H1 (cell line): ENCODE results near the gene HERC3. TPM values are rescaled to one million over a fixed set of nuclear protein-coding genes. Genes with fewer than 3 reads are reported as not detected.

Source experiments
- CTCF ChIA-PET: fragments of 300-600 bp; sonication (Branson Sonifier 250); formaldehyde crosslinking; loops from one replicate; lab custom pipeline; 2021; ENCODE audit not compliant: partially characterized antibody; lab: Charles Lee
- POLR2A ChIA-PET: fragments of 300-600 bp; sonication (Branson Sonifier 250); formaldehyde crosslinking; loops from one replicate; lab custom pipeline; 2021; ENCODE audit warnings: inconsistent platforms; ENCODE audit not compliant: partially characterized antibody; lab: Charles Lee
- DNase-seq, 2 experiments: peaks; one replicate each; pipeline versions ENCODE4 v3.0.0 to v3.0.0-alpha.2; 2010 to 2022; ENCODE audit warnings: low spot score in 2 of 2, low read depth in 1 of 2, mixed read lengths in 1 of 2
- FAIRE-seq: peaks from 2 replicates; lab custom pipeline; 2011; peaks lifted over from hg19 to GRCh38; lab: Jason Lieb, UNC
- H2AFZ ChIP-seq: 2 replicates; pipeline ENCODE4 v1.8.1; 2012; ENCODE audit warnings: low read length, inconsistent platforms
- H2AK5ac ChIP-seq: 2 replicates; pipeline ENCODE4 v1.6.1; 2013; ENCODE audit warnings: low read depth, low read length
- H2BK120ac ChIP-seq: replicated peaks from 2 replicates; pipeline ENCODE3; 2013; ENCODE audit warnings: low read depth, low read length, inconsistent platforms
- H2BK12ac ChIP-seq: 2 replicates; pipeline ENCODE4 v1.6.1; 2013; ENCODE audit warnings: low read depth, low read length
- H2BK15ac ChIP-seq: 2 replicates; pipeline ENCODE4 v1.6.1; 2013; ENCODE audit warnings: low read length
- H2BK20ac ChIP-seq: 2 replicates; pipeline ENCODE4 v1.6.1; 2013; ENCODE audit warnings: low read length
- H2BK5ac ChIP-seq: 2 replicates; pipeline ENCODE4 v1.6.1; 2013; ENCODE audit warnings: low read depth, low read length
- H3K14ac ChIP-seq: 2 replicates; pipeline ENCODE4 v1.6.1; 2013; ENCODE audit warnings: inconsistent platforms; ENCODE audit not compliant: insufficient read length
- H3K18ac ChIP-seq: 2 replicates; pipeline ENCODE4 v1.6.1; 2013; ENCODE audit warnings: low read length; ENCODE audit errors: extremely low read depth
- H3K23ac ChIP-seq: 2 replicates; pipeline ENCODE4 v1.6.1; 2013; ENCODE audit warnings: inconsistent platforms; ENCODE audit not compliant: insufficient read length
- H3K23me2 ChIP-seq: 2 replicates; pipeline ENCODE4 v1.6.1; 2013; ENCODE audit warnings: low read depth, low read length
- H3K27ac ChIP-seq: 2 replicates; pipeline ENCODE4 v1.6.1; 2011; ENCODE audit warnings: low read depth, low read length, inconsistent platforms
- H3K27me3 ChIP-seq, 4 experiments: replicated peaks in 1 of 4; 1 replicate in 1 of 4; 2 replicates in 3 of 4; pipeline versions ENCODE4 v1.6.1 to v1.8.1; 2011 to 2013; ENCODE audit warnings: low read length in 3 of 4, mild to moderate bottlenecking in 3 of 4, inconsistent platforms in 2 of 4, mixed read lengths in 2 of 4, moderate library complexity in 1 of 4; ENCODE audit not compliant: control insufficient read depth in 3 of 4, insufficient read depth in 3 of 4; ENCODE audit errors: extremely low read depth in 1 of 4
- H3K36me3 ChIP-seq, 4 experiments: 2 replicates each; pipeline versions ENCODE4 v1.6.1 to v1.8.1; 2011 to 2013; ENCODE audit warnings: mild to moderate bottlenecking in 4 of 4, low read length in 3 of 4, moderate library complexity in 2 of 4, control low read depth in 1 of 4, inconsistent platforms in 1 of 4; ENCODE audit not compliant: insufficient read depth in 4 of 4, control insufficient read depth in 2 of 4
- H3K4ac ChIP-seq: replicated peaks from 2 replicates; pipeline ENCODE3; 2013; ENCODE audit warnings: low read length, low read depth, mixed read lengths, inconsistent platforms; ENCODE audit not compliant: insufficient read length
- H3K4me1 ChIP-seq, 4 experiments: replicated peaks in 1 of 4; 1 replicate in 1 of 4; 2 replicates in 3 of 4; pipeline versions ENCODE4 v1.6.1 to v1.8.1; 2011 to 2013; ENCODE audit warnings: low read length in 3 of 4, inconsistent platforms in 2 of 4, mixed read lengths in 1 of 4; ENCODE audit not compliant: insufficient read depth in 4 of 4, control insufficient read depth in 3 of 4
- H3K4me2 ChIP-seq, 2 experiments: 2 replicates each; pipeline versions ENCODE4 v1.6.1 to v1.8.1; 2011 to 2013; ENCODE audit warnings: low read depth in 2 of 2, low read length in 2 of 2, control low read depth in 1 of 2, inconsistent platforms in 1 of 2, mild to moderate bottlenecking in 1 of 2; ENCODE audit not compliant: insufficient read depth in 1 of 2
- H3K4me3 ChIP-seq, 4 experiments: fragments of 200-600, 300-600 bp in 1 of 4; sonication (generic), shearing (Covaris generic), sonication (Bioruptor Twin) in 1 of 4; 2 replicates each; pipeline versions ENCODE4 v1.5.1 to v1.8.1; 2011 to 2016; ENCODE audit warnings: low read length in 4 of 4, low read depth in 3 of 4, control low read depth in 2 of 4, inconsistent platforms in 2 of 4, mild to moderate bottlenecking in 2 of 4, mixed read lengths in 1 of 4, moderate library complexity in 1 of 4; ENCODE audit not compliant: insufficient read depth in 2 of 4; ENCODE audit errors: extremely low read depth in 1 of 4
- H3K56ac ChIP-seq: replicated peaks from 2 replicates; pipeline ENCODE3; 2013; ENCODE audit warnings: low read depth, mild to moderate bottlenecking, mixed read lengths, low read length, inconsistent platforms; ENCODE audit not compliant: insufficient read length
- H3K79me1 ChIP-seq: 2 replicates; pipeline ENCODE4 v1.6.1; 2013; ENCODE audit warnings: low read depth, low read length, control low read depth
- H3K79me2 ChIP-seq, 2 experiments: 2 replicates each; pipeline versions ENCODE4 v1.6.1 to v1.8.1; 2012 to 2013; ENCODE audit warnings: low read length in 2 of 2, mild to moderate bottlenecking in 2 of 2, inconsistent platforms in 1 of 2; ENCODE audit not compliant: insufficient read depth in 2 of 2, control insufficient read depth in 1 of 2
- H3K9ac ChIP-seq, 4 experiments: replicated peaks in 1 of 4; 1 replicate in 1 of 4; 2 replicates in 3 of 4; pipeline versions ENCODE4 v1.6.1 to v1.8.1; 2011 to 2013; ENCODE audit warnings: low read depth in 3 of 4, low read length in 3 of 4, control low read depth in 2 of 4, mild to moderate bottlenecking in 2 of 4, moderate library complexity in 2 of 4, inconsistent platforms in 1 of 4; ENCODE audit errors: extremely low read depth in 1 of 4
- H3K9me3 ChIP-seq, 2 experiments: 2 replicates each; pipeline versions ENCODE4 v1.6.1 to v1.8.1; 2012 to 2013; ENCODE audit warnings: mild to moderate bottlenecking in 2 of 2, moderate library complexity in 2 of 2, control low read depth in 1 of 2, inconsistent platforms in 1 of 2, low read depth in 1 of 2, low read length in 1 of 2, mixed read lengths in 1 of 2; ENCODE audit not compliant: insufficient read depth in 2 of 2
- H4K20me1 ChIP-seq, 2 experiments: replicated peaks in 1 of 2; 2 replicates each; pipeline versions ENCODE3 to v1.8.1; 2011 to 2013; ENCODE audit warnings: inconsistent platforms in 2 of 2, low read length in 2 of 2, mild to moderate bottlenecking in 1 of 2; ENCODE audit not compliant: insufficient read depth in 2 of 2, control insufficient read depth in 1 of 2
- H4K5ac ChIP-seq: 2 replicates; pipeline ENCODE4 v1.6.1; 2013; ENCODE audit warnings: low read length, low read depth, mixed read lengths, inconsistent platforms; ENCODE audit not compliant: insufficient read length
- H4K8ac ChIP-seq: 2 replicates; pipeline ENCODE4 v1.8.0; 2013; ENCODE audit warnings: mild to moderate bottlenecking, moderate library complexity, low read length, inconsistent platforms; ENCODE audit not compliant: insufficient read depth; ENCODE audit errors: extremely low read depth
- H4K91ac ChIP-seq: replicated peaks from 2 replicates; pipeline ENCODE3; 2013; ENCODE audit warnings: low read length, mixed read lengths, inconsistent platforms; ENCODE audit not compliant: insufficient read length
- ATF2 ChIP-seq: IDR thresholded peaks from 2 replicates; pipeline ENCODE4 v1.6.1; 2012; ENCODE audit warnings: low read length, inconsistent platforms
- CEBPB ChIP-seq: IDR thresholded peaks from 2 replicates; pipeline ENCODE4 v1.6.1; 2012; ENCODE audit warnings: low read depth, low read length
- CREB1 ChIP-seq: IDR thresholded peaks from 2 replicates; pipeline ENCODE4 v1.6.1; 2012; ENCODE audit warnings: inconsistent platforms
- CTCF ChIP-seq, 3 experiments: IDR thresholded peaks; 1 replicate in 2 of 3; 2 replicates in 1 of 3; pipeline versions ENCODE4 v1.5.1 to v1.6.1; 2011; ENCODE audit warnings: low read length in 3 of 3, mild to moderate bottlenecking in 3 of 3, inconsistent platforms in 2 of 3, low read depth in 1 of 3, moderate library complexity in 1 of 3; ENCODE audit not compliant: insufficient read depth in 1 of 3; ENCODE audit errors: control extremely low read depth in 1 of 3
- EP300 ChIP-seq, 2 experiments: IDR thresholded peaks; 1 replicate in 1 of 2; 2 replicates in 1 of 2; pipeline ENCODE4 v1.6.1; 2011 to 2012; ENCODE audit warnings: low read depth in 2 of 2, low read length in 2 of 2, mild to moderate bottlenecking in 2 of 2, borderline replicate concordance in 1 of 2, inconsistent platforms in 1 of 2, moderate library complexity in 1 of 2
- EZH2 ChIP-seq: fragments of 200-600 bp; sonication (generic); IDR thresholded peaks from 2 replicates; pipeline ENCODE4 v1.7.1; 2012; ENCODE audit warnings: low read depth, mild to moderate bottlenecking, moderate library complexity, low read length, inconsistent platforms; ENCODE audit not compliant: severe bottlenecking
- NANOG ChIP-seq: IDR thresholded peaks from 2 replicates; pipeline ENCODE4 v1.6.1; 2011; ENCODE audit warnings: low read length, low read depth, mild to moderate bottlenecking, inconsistent platforms; ENCODE audit not compliant: insufficient read depth, poor library complexity, severe bottlenecking
- POLR2A ChIP-seq, 2 experiments: IDR thresholded peaks; 1 replicate in 1 of 2; 2 replicates in 1 of 2; pipeline ENCODE4 v1.6.1; 2011; ENCODE audit warnings: low read depth in 2 of 2, low read length in 2 of 2, mild to moderate bottlenecking in 2 of 2; ENCODE audit errors: control extremely low read depth in 1 of 2
- SIX5 ChIP-seq: IDR thresholded peaks from 2 replicates; pipeline ENCODE4 v1.6.1; 2011; ENCODE audit warnings: mild to moderate bottlenecking, low read depth, low read length
- SP1 ChIP-seq: IDR thresholded peaks from 2 replicates; pipeline ENCODE4 v1.6.1; 2011; ENCODE audit warnings: low read depth, low read length
- WGBS, 2 experiments: shearing (Covaris generic) in 1 of 2; methylation state at CpG; one replicate each; pipeline versions ENCODE4 v1.1.6 to v1.1.7; 2013 to 2015; ENCODE audit warnings: low lambda C conversion rate in 2 of 2, mixed read lengths in 2 of 2, inconsistent platforms in 1 of 2, low coverage in 1 of 2, missing lambda C conversion rate in 1 of 2; ENCODE audit not compliant: insufficient replicate concordance in 2 of 2, insufficient coverage in 1 of 2, insufficient read length in 1 of 2; ENCODE audit errors: extremely low coverage in 1 of 2, missing lambda C conversion rate in 1 of 2; 5-methylcytosine and 5-hydroxymethylcytosine counted together
- polyA plus RNA-seq, 7 experiments: library from polyadenylated mRNA; depleted of rRNA in 3 of 7; stranded (reverse) in 5 of 7; unstranded in 2 of 7; fragments of >200 nt in 5 of 7; fragments of 200-250 nt in 2 of 7; gene quantifications; 1 replicate in 5 of 7; 2 replicates in 1 of 7; 4 replicates in 1 of 7; pipeline versions ENCODE4 v1.2.1 to v1.2.3, GENCODE V29; 2011 to 2013; ENCODE audit warnings: missing spikeins in 2 of 7, mixed read lengths in 2 of 7
- total RNA-seq: library from RNA; stranded (reverse); fragmentation: NEBNext Ultra II Directional; extraction: Animal tissue kit (Norgen Biotek cat#: 25700); gene quantifications from 2 replicates; pipeline ENCODE4 v1.2.1, GENCODE V29; 2021

Gene HERC3
- total and polyA plus RNA-seq, 2 of the 8 experiments (the other 6 are each of a cell fraction or from before 2014, with no cell fraction given), result 1.4 to 5.7 TPM

GRCh38 chr4:88722828-88723227, 130.5 kb downstream of the HERC3 start:
- no peak overlapping the region for H4K5ac ChIP-seq
- no peak overlapping the region for H3K56ac ChIP-seq
- H3K14ac ChIP-seq, result no peak overlapping the region
- H3K9ac ChIP-seq, result no peak overlapping the region
- WGBS, 2 experiments, result 94% methylated on average over 2 of the region's 2 CpGs; no CpG with 5 or more reads in 1 of the 2 experiments
- H3K79me1 ChIP-seq, result no peaks in the 10 kb centered on the region
- H3K4me3 ChIP-seq, result no peak overlapping the region
- no peak overlapping the region for H4K91ac ChIP-seq
- no peak overlapping the region for H2BK20ac ChIP-seq
- H2AFZ ChIP-seq, result no peak overlapping the region
- no peak overlapping the region for H3K4ac ChIP-seq
- H3K79me2 ChIP-seq, result no peaks in the 10 kb centered on the region
- H2BK5ac ChIP-seq, result no peak overlapping the region
- no peaks in the 10 kb centered on the region for H3K27me3 ChIP-seq
- no peak overlapping the region for H4K8ac ChIP-seq
- H3K23me2 ChIP-seq, result no peaks in the 10 kb centered on the region
- H3K23ac ChIP-seq, result no peak overlapping the region
- CTCF ChIA-PET, result interaction anchor here (1.3 kb wide), 1 partner anchor 17 kb away, joined by 8 read pairs; no protein-coding TSS in a partner anchor
- no peak overlapping the region for H2BK12ac ChIP-seq
- peaks cover 0 to 7% (median 2%) of the 10 kb centered on the region in 4 experiments; a peak in 3 of 8 replicates for H3K36me3 ChIP-seq
- FAIRE-seq, result no peak
- H2AK5ac ChIP-seq, result no peak overlapping the region
- H3K27ac ChIP-seq, result no peak overlapping the region
- peaks cover 0 to 3% of the 10 kb centered on the region in 2 experiments; a peak in 1 of 4 replicates for H3K9me3 ChIP-seq
- H3K4me1 ChIP-seq, result peaks cover 0 to 4% (median 1%) of the 10 kb centered on the region in 4 experiments; a peak in 2 of 7 replicates
- DNase-seq, result no peak
- no peak overlapping the region for H3K18ac ChIP-seq
- H2BK15ac ChIP-seq, result no peak overlapping the region
- POLR2A ChIA-PET, result interaction anchor here (1.2 kb wide), 1 partner anchor 9 kb away, joined by 3 read pairs; no protein-coding TSS in a partner anchor
- H4K20me1 ChIP-seq, result no peaks in the 10 kb centered on the region
- H2BK120ac ChIP-seq, result no peak overlapping the region
- no peak overlapping the region for H3K4me2 ChIP-seq
- no peak for TF ChIP-seq EZH2
- TF ChIP-seq CREB1, result no peak
- TF ChIP-seq EP300 (IDR thresholded peaks at IDR 0.05; ENCODE audit: borderline replicate concordance in 1 of 2, low read depth in 2 of 2, low read length in 2 of 2), result no peak
- TF ChIP-seq SP1, result no peak
- TF ChIP-seq CEBPB, result no peak
- TF ChIP-seq SIX5, result no peak
- TF ChIP-seq NANOG, result no peak
- no peak for TF ChIP-seq ATF2
- TF ChIP-seq POLR2A (IDR thresholded peaks at IDR 0.05; ENCODE audit: control extremely low read depth in 1 of 2, low read depth in 2 of 2, low read length in 2 of 2), result no peak
- no peak for TF ChIP-seq CTCF (IDR thresholded peaks at IDR 0.05; ENCODE audit: control extremely low read depth in 1 of 3, insufficient read depth in 1 of 3, low read depth in 1 of 3, low read length in 3 of 3)
